A549 (cell line): ENCODE measurements around the gene LRRC4C. TPM values are rescaled to one million over a fixed set of nuclear protein-coding genes. Genes with fewer than 3 reads are reported as not detected.

Source experiments
- ATAC-seq, 2 experiments: fragments of 200-7000 bp in 1 of 2; fragments of >200 bp in 1 of 2; cut with Nextera tagmentation in 1 of 2; cut with Tn5 transposase in 1 of 2; 3 replicates each; pipeline versions ENCODE4 v1.8.0 to v1.9.1; 2018 to 2020; ENCODE audit warnings: mild to moderate bottlenecking in 1 of 2, moderate library complexity in 1 of 2
- CTCF ChIA-PET: fragments of 300-600 bp; sonication (Branson Sonifier 250); formaldehyde crosslinking; extraction: SDS; loops from one replicate; lab custom pipeline; 2021; ENCODE audit warnings: antibody characterized with exemption, inconsistent platforms; lab: Yijun Ruan, JAX
- POLR2A ChIA-PET: fragments of 350-600 bp; formaldehyde crosslinking; extraction: SDS; loops from one replicate; lab custom pipeline; 2021; ENCODE audit warnings: antibody characterized with exemption, inconsistent platforms; lab: Yijun Ruan, JAX
- DNase-seq, 2 experiments: peaks; one replicate each; pipeline versions ENCODE4 v3.0.0 to v3.0.0-alpha.2; 2011 to 2016; ENCODE audit warnings: low read depth in 1 of 2, low spot score in 1 of 2
- FAIRE-seq: peaks from 2 replicates; lab custom pipeline; 2011; peaks lifted over from hg19 to GRCh38; lab: Jason Lieb, UNC
- H3K27ac ChIP-seq, 2 experiments: fragments of >200 bp; sonication (Bioruptor Twin); formaldehyde crosslinking; 3 replicates each; pipeline ENCODE4 v1.5.1; 2016 to 2017
- H3K4me1 ChIP-seq: fragments of >200 bp; sonication (Bioruptor Twin); formaldehyde crosslinking; 3 replicates; pipeline ENCODE4 v1.6.1; 2016
- H3K4me2 ChIP-seq: fragments of >200 bp; sonication (Bioruptor Twin); formaldehyde crosslinking; 3 replicates; pipeline ENCODE4 v1.6.1; 2016
- H3K4me3 ChIP-seq: fragments of >200 bp; sonication (Bioruptor Twin); formaldehyde crosslinking; 3 replicates; pipeline ENCODE4 v1.5.1; 2016
- H3K9me3 ChIP-seq: fragments of >200 bp; sonication (Bioruptor Twin); formaldehyde crosslinking; 3 replicates; pipeline ENCODE4 v1.6.1; 2016
- CBX2 ChIP-seq: fragments of 200-600 bp; sonication (generic); IDR thresholded peaks from 2 replicates; pipeline ENCODE4 v1.6.1; 2016; ENCODE audit warnings: low read depth, mild to moderate bottlenecking, borderline replicate concordance
- E2F6 ChIP-seq: IDR thresholded peaks from 2 replicates; pipeline ENCODE4 v1.6.1; 2012; ENCODE audit warnings: low read depth, borderline replicate concordance
- EP300 ChIP-seq, 2 experiments: fragments of >200 bp; sonication (Bioruptor Twin); formaldehyde crosslinking; IDR thresholded peaks; 2 replicates in 1 of 2; 3 replicates in 1 of 2; pipeline ENCODE4 v1.6.1; 2016 to 2017
- FOSL2 ChIP-seq, 2 experiments: fragments of 450-650 bp in 1 of 2; fragments of >200 bp in 1 of 2; sonication (Bioruptor Twin) in 1 of 2; formaldehyde crosslinking; IDR thresholded peaks; 2 replicates each; pipeline versions ENCODE4 v1.5.0 to v1.6.1; 2016 to 2020; ENCODE audit warnings: mild to moderate bottlenecking in 1 of 2, moderate library complexity in 1 of 2
- FOXS1 ChIP-seq: fragments of 250-450 bp; sonication (Bioruptor Pico); IDR thresholded peaks from 2 replicates; pipeline ENCODE4 v1.5.0; 2020; ENCODE audit warnings: mild to moderate bottlenecking, moderate library complexity
- GATA3 ChIP-seq: IDR thresholded peaks from 2 replicates; pipeline ENCODE4 v1.6.1; 2012; ENCODE audit warnings: borderline replicate concordance
- HDAC2 ChIP-seq: fragments of 200-600 bp; sonication (generic); IDR thresholded peaks from 2 replicates; pipeline ENCODE4 v1.6.1; 2016
- HES2 ChIP-seq: fragments of >200 bp; sonication (Bioruptor Twin); formaldehyde crosslinking; IDR thresholded peaks from 2 replicates; pipeline ENCODE4 v1.6.1; 2016
- HEYL ChIP-seq: fragments of 250-450 bp; sonication (Bioruptor Pico); IDR thresholded peaks from 2 replicates; pipeline ENCODE4 v1.8.0; 2021; ENCODE audit warnings: mild to moderate bottlenecking, moderate library complexity
- HOXB5 ChIP-seq: fragments of 250-450 bp; sonication (Bioruptor Pico); IDR thresholded peaks from 2 replicates; pipeline ENCODE4 v1.5.0; 2020; ENCODE audit warnings: mild to moderate bottlenecking, moderate library complexity
- JUN ChIP-seq, 2 experiments: fragments of >200 bp; sonication (Bioruptor Twin); formaldehyde crosslinking; IDR thresholded peaks; 2 replicates in 1 of 2; 3 replicates in 1 of 2; pipeline ENCODE4 v1.6.1; 2016 to 2017
- JUNB ChIP-seq: fragments of >200 bp; sonication (Bioruptor Twin); formaldehyde crosslinking; IDR thresholded peaks from 2 replicates; pipeline ENCODE4 v1.6.1; 2016
- KDM1A ChIP-seq: fragments of 200-600 bp; sonication (generic); IDR thresholded peaks from 2 replicates; pipeline ENCODE4 v1.6.1; 2016; ENCODE audit warnings: low read depth, mild to moderate bottlenecking
- MAFK ChIP-seq: fragments of 450-650 bp; IDR thresholded peaks from 2 replicates; pipeline ENCODE4 v1.6.1; 2014; ENCODE audit not compliant: partially characterized antibody
- MAZ ChIP-seq: fragments of 150-350 bp; IDR thresholded peaks from 2 replicates; pipeline ENCODE4 v1.6.1; 2014; ENCODE audit warnings: antibody characterized with exemption, low read depth, low read length, borderline replicate concordance
- NR3C1 ChIP-seq: fragments of >200 bp; sonication (Bioruptor Twin); formaldehyde crosslinking; IDR thresholded peaks from 3 replicates; pipeline ENCODE4 v1.6.1; 2017
- PBX3 ChIP-seq: IDR thresholded peaks from 2 replicates; pipeline ENCODE4 v1.6.1; 2012
- PHF8 ChIP-seq: fragments of 200-600 bp; sonication (generic); IDR thresholded peaks from 2 replicates; pipeline ENCODE4 v1.6.1; 2016; ENCODE audit warnings: low read depth, mild to moderate bottlenecking, antibody characterized with exemption, moderate library complexity, borderline replicate concordance
- POLR2A ChIP-seq: IDR thresholded peaks from 2 replicates; pipeline ENCODE4 v1.6.1; 2012; ENCODE audit warnings: mild to moderate bottlenecking, low read length
- POLR2AphosphoS2 ChIP-seq: conservative IDR thresholded peaks from 2 replicates; pipeline ENCODE4 v1.6.1; 2012; ENCODE audit warnings: low read length, improper control_type of control experiment, inconsistent platforms
- RAD21 ChIP-seq, 2 experiments: fragments of >200 bp in 1 of 2; sonication (Bioruptor Twin) in 1 of 2; formaldehyde crosslinking in 1 of 2; IDR thresholded peaks in 1 of 2; conservative IDR thresholded peaks in 1 of 2; 2 replicates in 1 of 2; 3 replicates in 1 of 2; pipeline ENCODE4 v1.6.1; 2012 to 2018; ENCODE audit warnings: inconsistent platforms in 1 of 2
- RARB ChIP-seq: fragments of 250-450 bp; sonication (Bioruptor Pico); IDR thresholded peaks from 2 replicates; pipeline ENCODE4 v1.8.0; 2021; ENCODE audit warnings: mild to moderate bottlenecking, moderate library complexity
- REST ChIP-seq: fragments of 200-600 bp; sonication (generic); IDR thresholded peaks from 2 replicates; pipeline ENCODE4 v1.6.1; 2016; ENCODE audit warnings: antibody characterized with exemption, mild to moderate bottlenecking, moderate library complexity
- TFCP2L1 ChIP-seq: fragments of 250-450 bp; sonication (Bioruptor Pico); IDR thresholded peaks from 2 replicates; pipeline ENCODE4 v1.5.0; 2021; ENCODE audit warnings: mild to moderate bottlenecking
- USF2 ChIP-seq: fragments of 450-650 bp; IDR thresholded peaks from 2 replicates; pipeline ENCODE4 v1.6.1; 2014; ENCODE audit warnings: antibody characterized with exemption
- ZSCAN20 ChIP-seq: fragments of 250-450 bp; sonication (Bioruptor Pico); IDR thresholded peaks from 2 replicates; pipeline ENCODE4 v1.8.0; 2022; ENCODE audit warnings: mild to moderate bottlenecking, moderate library complexity
- WGBS: methylation state at CpG from one replicate; pipeline ENCODE4 v1.1.6; 2017; ENCODE audit errors: missing lambda C conversion rate; 5-methylcytosine and 5-hydroxymethylcytosine counted together
- polyA plus RNA-seq, 4 experiments: library from polyadenylated mRNA; depleted of rRNA in 3 of 4; stranded (reverse); fragments of >200 nt; fragmentation: RNase III in 1 of 4; extraction: RNeasy Plus Mini Kit Qiagen cat#74134 plus additional on column Dnase treatment in 1 of 4; gene quantifications; 2 replicates in 3 of 4; 3 replicates in 1 of 4; pipeline ENCODE4 v1.2.3, GENCODE V29; 2011 to 2017

LRRC4C gene
- polyA plus RNA-seq, 2 of the 4 experiments (the other 2 are of a cell fraction): not detected

GRCh38 chr11:41003339-41004282, 455.8 kb downstream of the LRRC4C start:
- no peak overlapping the region for H3K27ac ChIP-seq
- no peaks in the 10 kb centered on the region for H3K4me1 ChIP-seq
- ChIA-PET POLR2A (no interaction called here), CTCF (no interaction called here)
- H3K4me2 ChIP-seq: no peak overlapping the region
- DNase-seq (no peak), FAIRE-seq (no peak), ATAC-seq (no peak)
- TF ChIP-seq USF2 (no peak), ZSCAN20 (CRISPR knock-in tag) (no peak), TFCP2L1 (no peak), RAD21 (conservative IDR thresholded peaks at IDR 0.05 in 1 of 2, IDR thresholded peaks at IDR 0.05 in 1 of 2) (no peak), MAFK (no peak), REST (no peak), HEYL (CRISPR knock-in tag) (no peak), RARB (no peak), GATA3 (no peak), HDAC2 (no peak), PHF8 (no peak), POLR2AphosphoS2 (no peak), E2F6 (no peak), JUN (IDR thresholded peaks at IDR 0.05) (no peak), EP300 (IDR thresholded peaks at IDR 0.05) (no peak), CBX2 (no peak)
- 4% methylated on average over 4 of the region's 4 CpGs for WGBS
- H3K4me3 ChIP-seq: no peak overlapping the region
- H3K9me3 ChIP-seq: no peaks in the 10 kb centered on the region

GRCh38 chr11:40998920-40999319, 460.5 kb downstream of the LRRC4C start:
- Histone ChIP-seq H3K4me2 (no peak overlapping the region), H3K9me3 (no peaks in the 10 kb centered on the region; the same call in 2 of the 3 replicates), H3K4me3 (no peak overlapping the region), H3K27ac (no peak overlapping the region), H3K4me1 (no peaks in the 10 kb centered on the region)
- 5% methylated on average over 5 of the region's 5 CpGs for WGBS
- no peak for FAIRE-seq
- DNase-seq: no peak
- POLR2A ChIA-PET: no interaction called here
- no peak for ATAC-seq
- CTCF ChIA-PET: no interaction called here
- TF ChIP-seq PBX3: no peak
- TF ChIP-seq FOSL2 (IDR thresholded peaks at IDR 0.05): no peak
- TF ChIP-seq FOSL2 (CRISPR knock-in tag; IDR thresholded peaks at IDR 0.05): no peak
- TF ChIP-seq KDM1A: no peak
- TF ChIP-seq POLR2A: no peak
- TF ChIP-seq JUNB: no peak
- no peak for TF ChIP-seq MAFK
- no peak for TF ChIP-seq FOXS1 (CRISPR knock-in tag)
- no peak for TF ChIP-seq HOXB5
- TF ChIP-seq CBX2: no peak
- no peak for TF ChIP-seq TFCP2L1
- no peak for TF ChIP-seq NR3C1
- TF ChIP-seq MAZ: no peak
- TF ChIP-seq HES2: no peak
- TF ChIP-seq E2F6: no peak
